ENCODE measurements around the gene LILRB5. TPM values are rescaled to one million over a fixed set of nuclear protein-coding genes. Genes with fewer than 3 reads are reported as not detected.
"Not testable (repeated sequence)": the region's sequence is repeated elsewhere in the genome, so short reads cannot be mapped to it uniquely, and the experiment has no call there.

LILRB5 gene
- total RNA-seq, 1 experiment from 2014 or later = 0.05 TPM

GRCh38 chr19:54218259-54218658 is 38.8 kb downstream of the LILRB5 start:
- Histone ChIP-seq H3K9me3 (ENCODE audit: control insufficient read depth, insufficient read depth, low read depth, low read length) (no peaks in the 10 kb centered on the region), H3K4me1 (ENCODE audit: control insufficient read depth, insufficient read depth, low read length) (peaks cover 5% of the 10 kb centered on the region; the same call in 1 of the 2 replicates), H3K27ac (ENCODE audit: low read length) (no peak overlapping the region; the same call in 1 of the 2 replicates), H3K27me3 (ENCODE audit: control insufficient read depth, insufficient read depth, low read length) (no peaks in the 10 kb centered on the region), H3K36me3 (ENCODE audit: control insufficient read depth, insufficient read depth, low read length) (no peaks in the 10 kb centered on the region), H3K4me3 (ENCODE audit: low read depth in 2 of 2, low read length in 2 of 2) (no peak overlapping the region)
- no peak for ATAC-seq
- no peak for TF ChIP-seq CTCF (IDR thresholded peaks at IDR 0.05)
- TF ChIP-seq POLR2AphosphoS5 (IDR thresholded peaks at IDR 0.05; ENCODE audit: low read depth, low read length) = no peak
- no peak for TF ChIP-seq SIN3A (IDR thresholded peaks at IDR 0.05; ENCODE audit: borderline replicate concordance, insufficient read depth, low read depth, low read length)
- TF ChIP-seq, protein P1, sequence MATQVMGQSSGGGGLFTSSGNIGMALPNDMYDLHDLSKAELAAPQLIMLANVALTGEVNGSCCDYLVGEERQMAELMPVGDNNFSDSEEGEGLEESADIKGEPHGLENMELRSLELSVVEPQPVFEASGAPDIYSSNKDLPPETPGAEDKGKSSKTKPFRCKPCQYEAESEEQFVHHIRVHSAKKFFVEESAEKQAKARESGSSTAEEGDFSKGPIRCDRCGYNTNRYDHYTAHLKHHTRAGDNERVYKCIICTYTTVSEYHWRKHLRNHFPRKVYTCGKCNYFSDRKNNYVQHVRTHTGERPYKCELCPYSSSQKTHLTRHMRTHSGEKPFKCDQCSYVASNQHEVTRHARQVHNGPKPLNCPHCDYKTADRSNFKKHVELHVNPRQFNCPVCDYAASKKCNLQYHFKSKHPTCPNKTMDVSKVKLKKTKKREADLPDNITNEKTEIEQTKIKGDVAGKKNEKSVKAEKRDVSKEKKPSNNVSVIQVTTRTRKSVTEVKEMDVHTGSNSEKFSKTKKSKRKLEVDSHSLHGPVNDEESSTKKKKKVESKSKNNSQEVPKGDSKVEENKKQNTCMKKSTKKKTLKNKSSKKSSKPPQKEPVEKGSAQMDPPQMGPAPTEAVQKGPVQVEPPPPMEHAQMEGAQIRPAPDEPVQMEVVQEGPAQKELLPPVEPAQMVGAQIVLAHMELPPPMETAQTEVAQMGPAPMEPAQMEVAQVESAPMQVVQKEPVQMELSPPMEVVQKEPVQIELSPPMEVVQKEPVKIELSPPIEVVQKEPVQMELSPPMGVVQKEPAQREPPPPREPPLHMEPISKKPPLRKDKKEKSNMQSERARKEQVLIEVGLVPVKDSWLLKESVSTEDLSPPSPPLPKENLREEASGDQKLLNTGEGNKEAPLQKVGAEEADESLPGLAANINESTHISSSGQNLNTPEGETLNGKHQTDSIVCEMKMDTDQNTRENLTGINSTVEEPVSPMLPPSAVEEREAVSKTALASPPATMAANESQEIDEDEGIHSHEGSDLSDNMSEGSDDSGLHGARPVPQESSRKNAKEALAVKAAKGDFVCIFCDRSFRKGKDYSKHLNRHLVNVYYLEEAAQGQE (IDR thresholded peaks at IDR 0.05; ENCODE audit: insufficient read depth in 1 of 2, low read depth in 2 of 2, low read length in 1 of 2) = no peak
- TF ChIP-seq TCF7L2 (IDR thresholded peaks at IDR 0.05; ENCODE audit: low read depth, low read length) = no peak
- intact Hi-C loops (cut with micrococcal nuclease; ENCODE audit: unreplicated experiment) = no loop called here
- CTCF ChIA-PET = interaction anchor here (0.6 kb wide), 1 partner anchor 86 kb away, joined by 5 read pairs; no protein-coding TSS in a partner anchor
- in situ Hi-C loops (cut with HindIII; ENCODE audit: low pct_unique_long_range_greater_than_20kb, low sequenced_read_pairs) = no loop called here
- BruUV-seq (replicated peaks) = no TSS peak
- POLR2A ChIA-PET = no interaction called here
- DNase-seq (ENCODE audit: low read depth, low spot score) = no peak

DNA sequence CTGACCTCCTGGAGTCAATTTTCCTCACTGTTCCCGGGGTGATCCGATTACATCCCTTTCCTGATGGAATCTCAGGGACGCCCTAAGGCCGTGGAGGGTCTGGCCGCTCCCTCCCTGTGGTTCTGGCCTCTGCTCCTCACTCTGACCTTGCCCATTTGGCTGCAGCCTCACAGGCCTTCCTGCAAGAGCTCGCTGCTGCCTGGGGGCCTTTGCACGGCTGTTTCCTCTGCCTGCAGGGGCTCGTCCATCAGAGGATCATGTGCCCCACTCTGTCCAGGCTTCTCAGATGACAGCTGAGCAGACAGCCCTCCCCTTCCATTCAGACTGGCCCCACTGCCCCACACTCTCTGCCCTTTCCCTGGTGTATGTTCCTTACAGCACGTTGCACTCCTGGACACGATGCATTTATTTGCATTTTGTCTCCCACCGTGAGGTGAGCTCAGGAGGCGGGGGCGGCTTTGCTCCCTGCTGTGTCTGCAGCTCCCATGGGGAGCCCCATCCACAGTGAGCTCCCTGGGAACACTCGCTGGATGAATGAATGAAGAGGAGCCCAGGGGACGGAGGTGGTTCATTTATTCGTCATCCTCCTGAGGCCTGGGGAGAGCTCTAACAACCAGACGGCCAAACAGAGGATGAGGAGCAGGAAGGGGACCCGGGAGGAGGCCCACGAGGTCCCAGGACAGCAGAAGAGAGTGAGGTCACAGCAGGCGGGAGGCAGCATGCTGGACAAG is 39.4 kb downstream of the LILRB5 start:
- H3K27ac ChIP-seq (ENCODE audit: low read length); in situ Hi-C loops (cut with HindIII; ENCODE audit: low pct_unique_long_range_greater_than_20kb, low sequenced_read_pairs); H3K36me3 ChIP-seq (ENCODE audit: control insufficient read depth, insufficient read depth, low read length); intact Hi-C loops (cut with micrococcal nuclease; ENCODE audit: unreplicated experiment); H3K4me1 ChIP-seq (ENCODE audit: control insufficient read depth, insufficient read depth, low read length); DNase-seq (ENCODE audit: low read depth, low spot score); BruUV-seq (replicated peaks); H3K9me3 ChIP-seq (ENCODE audit: control insufficient read depth, insufficient read depth, low read depth, low read length); ATAC-seq; H3K4me3 ChIP-seq (ENCODE audit: low read depth in 2 of 2, low read length in 2 of 2); POLR2A ChIA-PET; H3K27me3 ChIP-seq (ENCODE audit: control insufficient read depth, insufficient read depth, low read length): not testable (repeated sequence)
- CTCF ChIA-PET = interaction anchor here (0.6 kb wide), 2 partner anchors 37 to 86 kb away, joined by 5 to 6 read pairs; no protein-coding TSS in a partner anchor

DNA sequence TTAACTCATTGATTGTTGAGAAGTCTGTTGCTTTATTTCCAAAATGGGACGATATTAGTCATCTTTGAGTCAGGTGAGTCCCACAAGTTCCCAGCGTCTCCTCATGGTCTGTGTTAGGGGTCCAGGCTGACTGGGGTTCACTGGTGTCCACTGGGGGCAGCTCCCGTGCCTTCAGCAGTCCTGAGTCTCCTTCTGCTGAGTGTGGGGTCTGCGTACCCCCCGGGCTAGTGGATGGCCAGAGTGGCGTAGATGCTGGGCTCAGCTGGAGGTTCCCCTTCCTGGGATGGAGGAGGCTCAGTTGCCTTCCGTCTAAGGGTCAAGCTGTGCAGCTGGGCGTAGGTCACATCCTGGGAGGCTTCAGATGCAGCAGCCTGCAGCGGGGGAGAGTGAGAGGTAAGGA is 40.2 kb downstream of the LILRB5 start:
- intact Hi-C loops (cut with micrococcal nuclease; ENCODE audit: unreplicated experiment) (no loop called here), in situ Hi-C loops (cut with HindIII; ENCODE audit: low pct_unique_long_range_greater_than_20kb, low sequenced_read_pairs) (no loop called here)
- DNase-seq (ENCODE audit: low read depth, low spot score) (no peak), ATAC-seq (no peak)
- ChIA-PET CTCF (interaction anchor here (0.6 to 0.7 kb wide), 2 partner anchors 38 to 269 kb away, joined by 4 to 6 read pairs; no protein-coding TSS in a partner anchor), POLR2A (interaction anchor here (0.6 to 1.1 kb wide), 2 partner anchors 27 to 158 kb away, joined by 3 to 4 read pairs; partner anchors contain the start of gene MBOAT7)
- TF ChIP-seq TCF7L2 (IDR thresholded peaks at IDR 0.05; ENCODE audit: low read depth, low read length) = no peak
- no peak for TF ChIP-seq CTCF (IDR thresholded peaks at IDR 0.05)
- no peak for TF ChIP-seq POLR2AphosphoS5 (IDR thresholded peaks at IDR 0.05; ENCODE audit: low read depth, low read length)
- no peak for TF ChIP-seq SIN3A (IDR thresholded peaks at IDR 0.05; ENCODE audit: borderline replicate concordance, insufficient read depth, low read depth, low read length)
- TF ChIP-seq, protein P1 (IDR thresholded peaks at IDR 0.05; ENCODE audit: insufficient read depth in 1 of 2, low read depth in 2 of 2, low read length in 1 of 2) = no peak
- H3K4me3 ChIP-seq (ENCODE audit: low read depth in 2 of 2, low read length in 2 of 2) = no peak overlapping the region
- no peak overlapping the region for H3K27ac ChIP-seq (ENCODE audit: low read length)
- H3K36me3 ChIP-seq (ENCODE audit: control insufficient read depth, insufficient read depth, low read length) = no peaks in the 10 kb centered on the region
- H3K27me3 ChIP-seq (ENCODE audit: control insufficient read depth, insufficient read depth, low read length) = no peaks in the 10 kb centered on the region
- H3K9me3 ChIP-seq (ENCODE audit: control insufficient read depth, insufficient read depth, low read depth, low read length) = no peaks in the 10 kb centered on the region
- no TSS peak for BruUV-seq (replicated peaks)
- peaks cover 5% of the 10 kb centered on the region; the same call in 1 of the 2 replicates for H3K4me1 ChIP-seq (ENCODE audit: control insufficient read depth, insufficient read depth, low read length)
